HepG2 (cell line): ENCODE measurements around the gene BCAP29. TPM values are rescaled to one million over a fixed set of nuclear protein-coding genes. Genes with fewer than 3 reads are reported as not detected.
A peak's percentile ranks its signal among the peaks of the same experiment; 100 is the strongest.

Experiments used
- DNMT1 ChIP-seq: sonication (generic); formaldehyde crosslinking; IDR thresholded peaks from 2 replicates; pipeline ENCODE4 v1.5.1; 2020; ENCODE audit warnings: mild to moderate bottlenecking, missing genetic modification reagents
- GZF1 ChIP-seq: sonication (generic); formaldehyde crosslinking; IDR thresholded peaks from 2 replicates; pipeline ENCODE4 v1.5.1; 2020; ENCODE audit warnings: mild to moderate bottlenecking, missing genetic modification reagents
- HOXA5 ChIP-seq: sonication (generic); formaldehyde crosslinking; IDR thresholded peaks from 2 replicates; pipeline ENCODE4 v1.4.0; 2020; ENCODE audit warnings: missing genetic modification reagents
- KLF15 ChIP-seq: sonication (generic); formaldehyde crosslinking; IDR thresholded peaks from 2 replicates; pipeline ENCODE4 v1.8.1; 2023; ENCODE audit warnings: borderline replicate concordance, mild to moderate bottlenecking, inconsistent platforms, missing genetic modification reagents, mixed read lengths
- NR2F1 ChIP-seq, 2 experiments: fragments of 450-650 bp in 1 of 2; formaldehyde crosslinking in 1 of 2; IDR thresholded peaks; 2 replicates each; pipeline versions ENCODE4 v1.5.0 to v1.6.1; 2016 to 2020; ENCODE audit warnings: mild to moderate bottlenecking in 1 of 2, missing compliant biosample characterization in 1 of 2, missing genetic modification reagents in 1 of 2, moderate library complexity in 1 of 2
- PRPF4 ChIP-seq: fragments of 200-400 bp; formaldehyde crosslinking; IDR thresholded peaks from 2 replicates; pipeline ENCODE4 v1.6.1; 2016; ENCODE audit warnings: low read length, low read depth; ENCODE audit not compliant: poor library complexity, severe bottlenecking
- SNAI1 ChIP-seq: sonication (generic); formaldehyde crosslinking; IDR thresholded peaks from 2 replicates; pipeline ENCODE4 v1.5.0; 2020; ENCODE audit warnings: mild to moderate bottlenecking, missing genetic modification reagents, borderline replicate concordance
- ZNF205 ChIP-seq: IDR thresholded peaks from 2 replicates; pipeline ENCODE4 v1.6.1; 2018; ENCODE audit warnings: missing biosample characterization, missing genetic modification reagents
- ZNF230 ChIP-seq: sonication (generic); formaldehyde crosslinking; IDR thresholded peaks from 2 replicates; pipeline ENCODE4 v1.4.0; 2020; ENCODE audit warnings: mild to moderate bottlenecking, missing genetic modification reagents
- ZNF605 ChIP-seq: sonication (generic); formaldehyde crosslinking; IDR thresholded peaks from 2 replicates; pipeline ENCODE4 v1.8.0; 2022; ENCODE audit warnings: mild to moderate bottlenecking, missing genetic modification reagents
- ZNF75D ChIP-seq: sonication (generic); formaldehyde crosslinking; IDR thresholded peaks from 2 replicates; pipeline ENCODE4 v1.8.1; 2023; ENCODE audit warnings: missing genetic modification reagents, mild to moderate bottlenecking, borderline replicate concordance
- ZNF878 ChIP-seq: sonication (generic); formaldehyde crosslinking; IDR thresholded peaks from 2 replicates; pipeline ENCODE4 v1.8.1; 2023; ENCODE audit warnings: mild to moderate bottlenecking, missing genetic modification reagents, moderate library complexity
- polyA plus RNA-seq, 8 experiments: library from polyadenylated mRNA; depleted of rRNA in 3 of 8; stranded (reverse) in 7 of 8; unstranded in 1 of 8; fragments of >200 nt; fragmentation: Illumina TruSeq in 4 of 8; extraction: Trizol in 4 of 8; gene quantifications; 2 replicates each; pipeline versions ENCODE4 v1.2.1 to v1.2.3, GENCODE V29; 2011 to 2016; ENCODE audit warnings: low read depth in 4 of 8, missing spikeins in 1 of 8, mixed read lengths in 1 of 8; ENCODE audit not compliant: insufficient read depth in 1 of 8
- total RNA-seq, 5 experiments: library from RNA; depleted of rRNA; stranded (reverse); fragments of >200 nt; fragmentation: Illumina TruSeq; extraction: Trizol; gene quantifications; 2 replicates each; pipeline ENCODE4 v1.2.3, GENCODE V29; 2016; ENCODE audit warnings: low read depth in 1 of 5
- TF ChIP-seq, protein P1 (sequence below): fragments of 450-650 bp; IDR thresholded peaks from 2 replicates; pipeline ENCODE4 v1.6.1; 2016
- TF ChIP-seq, protein P2 (sequence below): sonication (generic); formaldehyde crosslinking; IDR thresholded peaks from 2 replicates; pipeline ENCODE4 v1.8.1; 2022; ENCODE audit warnings: mild to moderate bottlenecking, missing genetic modification reagents
- TF ChIP-seq, protein P3 (sequence below): IDR thresholded peaks from 2 replicates; pipeline ENCODE4 v1.6.1; 2016; ENCODE audit warnings: low read depth
- TF ChIP-seq, protein P4 (sequence below): sonication (generic); formaldehyde crosslinking; conservative IDR thresholded peaks from 2 replicates; pipeline ENCODE4 v1.8.0; 2022; ENCODE audit warnings: mild to moderate bottlenecking, moderate library complexity, missing genetic modification reagents
- TF ChIP-seq, protein P5 (sequence below): sonication (generic); formaldehyde crosslinking; IDR thresholded peaks from 2 replicates; pipeline ENCODE4 v1.5.0; 2020; ENCODE audit warnings: mild to moderate bottlenecking, low read depth, missing genetic modification reagents, borderline replicate concordance
- TF ChIP-seq, protein P6 (sequence below): sonication (generic); formaldehyde crosslinking; IDR thresholded peaks from 2 replicates; pipeline ENCODE4 v1.4.0; 2020; ENCODE audit warnings: missing genetic modification reagents

Gene BCAP29
- total and polyA plus RNA-seq, 2 of the 13 experiments (the other 11 are each of a cell fraction or from before 2014, with no cell fraction given): 15.3 to 35.6 TPM

DNA sequence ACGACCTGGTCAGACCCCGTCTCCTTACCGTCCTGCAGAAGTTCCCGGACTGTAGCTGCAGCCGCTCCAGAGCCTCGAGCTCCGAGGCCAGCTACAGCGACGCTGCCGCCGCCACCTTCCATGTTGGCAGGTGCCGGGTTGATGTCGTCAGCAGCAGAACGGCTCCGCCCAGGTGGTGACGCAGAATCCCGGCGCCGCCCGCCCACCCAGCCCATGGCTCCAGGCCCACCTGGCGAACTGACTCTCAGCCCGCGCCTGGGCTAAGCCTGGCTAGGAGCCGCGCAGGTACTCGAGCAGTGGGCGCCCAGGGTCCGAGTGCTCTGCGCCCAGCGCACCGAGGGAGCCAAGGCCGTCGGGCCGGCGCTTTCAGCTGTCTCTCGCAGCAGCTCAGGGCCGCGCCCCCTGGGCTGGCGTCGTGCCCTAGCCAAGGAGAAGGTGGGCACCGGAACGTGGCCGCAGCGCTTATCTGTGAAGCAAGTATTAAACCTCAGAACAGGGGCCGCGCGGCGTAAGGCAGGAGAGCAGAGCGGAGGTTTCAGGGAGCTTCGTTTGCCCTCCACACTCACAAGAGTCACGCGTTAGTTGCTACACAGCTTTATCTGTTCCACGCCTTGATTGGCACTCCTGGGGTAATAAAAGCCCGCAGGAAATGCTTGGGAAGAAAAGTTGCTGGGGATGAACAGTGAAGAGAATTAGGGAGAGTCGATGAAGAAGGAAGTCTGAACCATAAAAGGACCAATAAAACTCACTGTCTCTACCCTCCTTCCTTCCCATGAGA, 16.1 kb upstream of the BCAP29 start, which contains the start of the genes COG5 and DUS4L (continued):
- TF ChIP-seq, protein P1, sequence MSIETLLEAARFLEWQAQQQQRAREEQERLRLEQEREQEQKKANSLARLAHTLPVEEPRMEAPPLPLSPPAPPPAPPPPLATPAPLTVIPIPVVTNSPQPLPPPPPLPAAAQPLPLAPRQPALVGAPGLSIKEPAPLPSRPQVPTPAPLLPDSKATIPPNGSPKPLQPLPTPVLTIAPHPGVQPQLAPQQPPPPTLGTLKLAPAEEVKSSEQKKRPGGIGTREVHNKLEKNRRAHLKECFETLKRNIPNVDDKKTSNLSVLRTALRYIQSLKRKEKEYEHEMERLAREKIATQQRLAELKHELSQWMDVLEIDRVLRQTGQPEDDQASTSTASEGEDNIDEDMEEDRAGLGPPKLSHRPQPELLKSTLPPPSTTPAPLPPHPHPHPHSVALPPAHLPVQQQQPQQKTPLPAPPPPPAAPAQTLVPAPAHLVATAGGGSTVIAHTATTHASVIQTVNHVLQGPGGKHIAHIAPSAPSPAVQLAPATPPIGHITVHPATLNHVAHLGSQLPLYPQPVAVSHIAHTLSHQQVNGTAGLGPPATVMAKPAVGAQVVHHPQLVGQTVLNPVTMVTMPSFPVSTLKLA: no peak; the same call in 1 of the 2 replicates
- TF ChIP-seq ZNF605 (CRISPR knock-in tag): peak; percentile 92
- no peak for TF ChIP-seq PRPF4
- 0 out of 2 replicates have a peak, but pooled peaks have one; percentile 85 for TF ChIP-seq SNAI1
- TF ChIP-seq ZNF205 (CRISPR knock-in tag): peak; percentile 80
- 0 out of 2 replicates have a peak, but pooled peaks have one; percentile 35 for TF ChIP-seq GZF1 (CRISPR knock-in tag)
- TF ChIP-seq DNMT1 (CRISPR knock-in tag): no peak
- TF ChIP-seq KLF15: peak; percentile 63; the same call in 1 of the 2 replicates
- TF ChIP-seq, protein P2, sequence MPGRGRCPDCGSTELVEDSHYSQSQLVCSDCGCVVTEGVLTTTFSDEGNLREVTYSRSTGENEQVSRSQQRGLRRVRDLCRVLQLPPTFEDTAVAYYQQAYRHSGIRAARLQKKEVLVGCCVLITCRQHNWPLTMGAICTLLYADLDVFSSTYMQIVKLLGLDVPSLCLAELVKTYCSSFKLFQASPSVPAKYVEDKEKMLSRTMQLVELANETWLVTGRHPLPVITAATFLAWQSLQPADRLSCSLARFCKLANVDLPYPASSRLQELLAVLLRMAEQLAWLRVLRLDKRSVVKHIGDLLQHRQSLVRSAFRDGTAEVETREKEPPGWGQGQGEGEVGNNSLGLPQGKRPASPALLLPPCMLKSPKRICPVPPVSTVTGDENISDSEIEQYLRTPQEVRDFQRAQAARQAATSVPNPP: no peak; the same call in 1 of the 2 replicates
- peak; percentile 92; the same call in 1 of the 2 replicates for TF ChIP-seq ZNF230
- TF ChIP-seq, protein P3, sequence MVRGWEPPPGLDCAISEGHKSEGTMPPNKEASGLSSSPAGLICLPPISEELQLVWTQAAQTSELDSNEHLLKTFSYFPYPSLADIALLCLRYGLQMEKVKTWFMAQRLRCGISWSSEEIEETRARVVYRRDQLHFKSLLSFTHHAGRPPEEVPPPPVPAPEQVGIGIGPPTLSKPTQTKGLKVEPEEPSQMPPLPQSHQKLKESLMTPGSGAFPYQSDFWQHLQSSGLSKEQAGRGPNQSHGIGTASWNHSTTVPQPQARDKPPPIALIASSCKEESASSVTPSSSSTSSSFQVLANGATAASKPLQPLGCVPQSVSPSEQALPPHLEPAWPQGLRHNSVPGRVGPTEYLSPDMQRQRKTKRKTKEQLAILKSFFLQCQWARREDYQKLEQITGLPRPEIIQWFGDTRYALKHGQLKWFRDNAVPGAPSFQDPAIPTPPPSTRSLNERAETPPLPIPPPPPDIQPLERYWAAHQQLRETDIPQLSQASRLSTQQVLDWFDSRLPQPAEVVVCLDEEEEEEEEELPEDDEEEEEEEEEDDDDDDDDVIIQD (CRISPR knock-in tag): no peak
- TF ChIP-seq NR2F1 (CRISPR knock-in tag; IDR thresholded peaks at IDR 0.05): no peak
- TF ChIP-seq, protein P4, sequence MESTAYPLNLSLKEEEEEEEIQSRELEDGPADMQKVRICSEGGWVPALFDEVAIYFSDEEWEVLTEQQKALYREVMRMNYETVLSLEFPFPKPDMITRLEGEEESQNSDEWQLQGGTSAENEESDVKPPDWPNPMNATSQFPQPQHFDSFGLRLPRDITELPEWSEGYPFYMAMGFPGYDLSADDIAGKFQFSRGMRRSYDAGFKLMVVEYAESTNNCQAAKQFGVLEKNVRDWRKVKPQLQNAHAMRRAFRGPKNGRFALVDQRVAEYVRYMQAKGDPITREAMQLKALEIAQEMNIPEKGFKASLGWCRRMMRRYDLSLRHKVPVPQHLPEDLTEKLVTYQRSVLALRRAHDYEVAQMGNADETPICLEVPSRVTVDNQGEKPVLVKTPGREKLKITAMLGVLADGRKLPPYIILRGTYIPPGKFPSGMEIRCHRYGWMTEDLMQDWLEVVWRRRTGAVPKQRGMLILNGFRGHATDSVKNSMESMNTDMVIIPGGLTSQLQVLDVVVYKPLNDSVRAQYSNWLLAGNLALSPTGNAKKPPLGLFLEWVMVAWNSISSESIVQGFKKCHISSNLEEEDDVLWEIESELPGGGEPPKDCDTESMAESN (CRISPR knock-in tag): peak; percentile 77
- TF ChIP-seq, protein P5, sequence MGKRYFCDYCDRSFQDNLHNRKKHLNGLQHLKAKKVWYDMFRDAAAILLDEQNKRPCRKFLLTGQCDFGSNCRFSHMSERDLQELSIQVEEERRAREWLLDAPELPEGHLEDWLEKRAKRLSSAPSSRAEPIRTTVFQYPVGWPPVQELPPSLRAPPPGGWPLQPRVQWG (CRISPR knock-in tag): no peak
- TF ChIP-seq, protein P6, sequence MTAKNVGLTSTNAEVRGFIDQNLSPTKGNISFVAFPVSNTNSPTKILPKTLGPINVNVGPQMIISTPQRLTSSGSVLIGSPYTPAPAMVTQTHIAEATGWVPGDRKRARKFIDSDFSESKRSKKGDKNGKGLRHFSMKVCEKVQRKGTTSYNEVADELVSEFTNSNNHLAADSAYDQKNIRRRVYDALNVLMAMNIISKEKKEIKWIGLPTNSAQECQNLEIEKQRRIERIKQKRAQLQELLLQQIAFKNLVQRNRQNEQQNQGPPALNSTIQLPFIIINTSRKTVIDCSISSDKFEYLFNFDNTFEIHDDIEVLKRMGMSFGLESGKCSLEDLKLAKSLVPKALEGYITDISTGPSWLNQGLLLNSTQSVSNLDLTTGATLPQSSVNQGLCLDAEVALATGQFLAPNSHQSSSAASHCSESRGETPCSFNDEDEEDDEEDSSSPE (CRISPR knock-in tag): peak; percentile 66
- no peak for TF ChIP-seq ZNF75D (CRISPR knock-in tag)
- TF ChIP-seq ZNF878 (CRISPR knock-in tag): peak; percentile 23; the same call in 1 of the 2 replicates
- no peak for TF ChIP-seq HOXA5 (CRISPR knock-in tag)
